WI38 (cell line): ENCODE results near the gene CDH22.

Experiments used
- H3K4me3 ChIP-seq: 2 replicates; pipeline ENCODE4 v1.5.1; 2011; ENCODE audit warnings: low read depth, mild to moderate bottlenecking, control low read depth, low read length
- TF ChIP-seq, protein P1 (sequence below): IDR thresholded peaks from 2 replicates; pipeline ENCODE4 v1.5.1; 2012; ENCODE audit warnings: low read depth, mild to moderate bottlenecking, control low read depth, low read length

CDH22 gene

GRCh38 chr20:46164254-46164653, 144.0 kb downstream of the CDH22 start:
- no peak overlapping the region for H3K4me3 ChIP-seq
- TF ChIP-seq, protein P1, sequence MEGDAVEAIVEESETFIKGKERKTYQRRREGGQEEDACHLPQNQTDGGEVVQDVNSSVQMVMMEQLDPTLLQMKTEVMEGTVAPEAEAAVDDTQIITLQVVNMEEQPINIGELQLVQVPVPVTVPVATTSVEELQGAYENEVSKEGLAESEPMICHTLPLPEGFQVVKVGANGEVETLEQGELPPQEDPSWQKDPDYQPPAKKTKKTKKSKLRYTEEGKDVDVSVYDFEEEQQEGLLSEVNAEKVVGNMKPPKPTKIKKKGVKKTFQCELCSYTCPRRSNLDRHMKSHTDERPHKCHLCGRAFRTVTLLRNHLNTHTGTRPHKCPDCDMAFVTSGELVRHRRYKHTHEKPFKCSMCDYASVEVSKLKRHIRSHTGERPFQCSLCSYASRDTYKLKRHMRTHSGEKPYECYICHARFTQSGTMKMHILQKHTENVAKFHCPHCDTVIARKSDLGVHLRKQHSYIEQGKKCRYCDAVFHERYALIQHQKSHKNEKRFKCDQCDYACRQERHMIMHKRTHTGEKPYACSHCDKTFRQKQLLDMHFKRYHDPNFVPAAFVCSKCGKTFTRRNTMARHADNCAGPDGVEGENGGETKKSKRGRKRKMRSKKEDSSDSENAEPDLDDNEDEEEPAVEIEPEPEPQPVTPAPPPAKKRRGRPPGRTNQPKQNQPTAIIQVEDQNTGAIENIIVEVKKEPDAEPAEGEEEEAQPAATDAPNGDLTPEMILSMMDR, result no peak

DNA sequence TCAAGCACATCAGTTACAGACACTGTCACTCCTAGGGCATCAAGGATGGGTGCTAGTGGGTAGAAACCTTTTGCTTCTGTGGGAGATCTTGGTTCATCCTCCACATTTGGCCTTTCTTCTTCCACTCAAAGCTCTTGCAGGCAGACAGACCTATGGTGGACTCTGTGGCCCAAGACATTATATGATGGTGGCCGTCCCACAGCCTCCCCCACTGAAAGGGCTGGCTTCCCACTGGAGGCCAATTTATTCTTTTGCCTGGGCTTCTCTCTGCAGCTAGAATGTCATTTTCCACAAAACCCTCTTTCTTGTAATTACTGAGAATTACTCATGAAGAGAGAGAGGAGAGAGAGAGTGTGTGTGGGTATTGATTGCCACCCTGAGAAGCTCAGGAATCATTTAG, 146.4 kb downstream of the CDH22 start:
- H3K4me3 ChIP-seq, result no peak overlapping the region
- TF ChIP-seq, protein P1, result no peak

DNA sequence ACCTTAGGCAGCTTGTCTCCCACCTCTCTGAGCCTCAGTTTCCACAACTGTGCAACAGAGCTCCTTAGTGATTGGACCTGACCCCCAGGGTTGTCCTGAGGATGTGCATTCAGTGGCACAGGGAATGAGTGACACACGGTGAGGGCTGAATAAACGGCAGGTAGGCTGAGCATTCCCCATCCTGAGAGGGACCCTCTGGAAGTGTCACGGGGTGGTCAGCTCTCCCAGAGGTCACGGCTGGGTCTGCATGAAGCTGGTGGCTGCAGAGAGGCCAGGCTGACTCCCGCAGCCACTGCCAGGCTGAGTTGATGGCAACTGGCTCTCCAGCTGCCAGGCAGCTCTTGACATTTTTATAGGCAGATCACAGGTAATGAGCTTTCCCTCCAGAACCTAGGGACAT, 147.6 kb downstream of the CDH22 start:
- TF ChIP-seq, protein P1, result no peak
- H3K4me3 ChIP-seq, result no peak overlapping the region

GRCh38 chr20:46159101-46159897, 149.0 kb downstream of the CDH22 start:
- TF ChIP-seq, protein P1, result no peak
- H3K4me3 ChIP-seq, result no peak overlapping the region

DNA sequence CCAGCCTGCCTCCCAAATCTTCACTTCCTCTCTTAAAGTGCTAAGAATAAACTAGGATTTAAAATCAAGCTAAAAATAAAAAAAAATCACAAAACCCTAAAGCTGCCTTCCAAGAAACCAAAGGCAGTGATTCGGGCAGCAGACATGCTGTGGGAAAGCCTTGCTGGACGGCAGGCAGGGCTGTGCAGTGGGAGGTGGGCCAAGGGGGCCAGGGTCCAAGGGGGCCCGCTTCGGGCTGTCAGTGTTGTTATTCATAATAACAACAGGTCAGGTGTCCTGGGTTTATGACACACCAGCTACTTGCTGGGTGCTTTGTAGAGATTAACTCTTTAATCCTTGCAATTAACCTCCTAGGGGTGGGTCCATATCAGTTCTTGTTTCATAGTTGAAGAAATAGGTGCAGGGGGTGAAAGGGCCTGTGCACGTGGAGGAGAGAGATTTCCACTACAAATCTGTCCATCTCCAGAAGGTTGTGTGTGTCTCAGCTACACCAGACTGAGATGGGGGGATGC, 149.8 kb downstream of the CDH22 start:
- TF ChIP-seq, protein P1, result no peak
- H3K4me3 ChIP-seq, result no peak overlapping the region

DNA sequence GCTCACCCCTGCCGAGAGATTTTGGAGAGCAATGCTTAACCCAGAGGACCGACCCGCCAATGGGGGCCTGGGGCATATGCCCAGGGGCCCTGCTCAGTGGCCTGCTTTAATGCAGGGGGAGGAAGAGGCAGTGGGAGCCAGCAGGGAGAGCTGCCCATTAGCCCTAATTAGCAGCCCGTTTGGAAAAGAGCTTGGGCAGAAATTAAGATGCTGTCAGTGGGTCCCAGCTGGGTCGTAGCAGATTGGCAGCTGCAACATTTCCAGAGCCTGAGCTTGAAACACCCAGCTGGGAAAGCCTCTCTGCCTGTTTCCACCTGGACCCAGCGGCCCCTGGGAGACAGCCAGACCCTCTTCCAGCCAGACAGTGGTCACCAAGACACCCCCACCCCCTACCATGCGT, 150.7 kb downstream of the CDH22 start:
- TF ChIP-seq, protein P1, result no peak
- no peak overlapping the region for H3K4me3 ChIP-seq

GRCh38 chr20:46157076-46157592, 151.2 kb downstream of the CDH22 start:
- H3K4me3 ChIP-seq, result no peak overlapping the region
- TF ChIP-seq, protein P1, result no peak
